HG03196 (cell line): ENCODE data around the gene POU4F3.

Source experiments
- ATAC-seq: cut with Tn5 transposase; IDR thresholded peaks from one replicate; pipeline ENCODE4 v1.9.1; 2021; ENCODE audit not compliant: unreplicated experiment

POU4F3 gene

GRCh38 chr5:146339715-146340259 lies 1.1 kb downstream of the POU4F3 start:
- ATAC-seq, result no peak

GRCh38 chr5:146340260-146341081 lies 1.8 kb downstream of the POU4F3 start:
- ATAC-seq, result no peak

- no peak for ATAC-seq
These were observed 3.2 kb downstream of the POU4F3 start for GRCh38 chr5:146341854-146342253.

- ATAC-seq, result no peak
These were observed 3.9 kb downstream of the POU4F3 start for GRCh38 chr5:146342519-146342881.

GRCh38 chr5:146342882-146343865 lies 4.5 kb downstream of the POU4F3 start:
- no peak for ATAC-seq

GRCh38 chr5:146344155-146345118 lies 5.8 kb downstream of the POU4F3 start:
- no peak for ATAC-seq

GRCh38 chr5:146345240-146345577 lies 6.6 kb downstream of the POU4F3 start:
- ATAC-seq, result no peak

- ATAC-seq, result no peak
These were observed 7.1 kb downstream of the POU4F3 start for GRCh38 chr5:146345578-146346366.

GRCh38 chr5:146357126-146357525 lies 18.5 kb downstream of the POU4F3 start:
- no peak for ATAC-seq

GRCh38 chr5:146359836-146360235 lies 21.2 kb downstream of the POU4F3 start:
- ATAC-seq, result no peak

GRCh38 chr5:146363161-146363874 lies 24.7 kb downstream of the POU4F3 start:
- ATAC-seq, result no peak

- no peak for ATAC-seq
These were observed 27.0 kb downstream of the POU4F3 start for GRCh38 chr5:146365618-146366017.

- ATAC-seq, result no peak
These were observed 28.3 kb downstream of the POU4F3 start for GRCh38 chr5:146366904-146367303.

- no peak for ATAC-seq
These were observed 29.5 kb downstream of the POU4F3 start for GRCh38 chr5:146368137-146368536.

- no peak for ATAC-seq
These were observed 31.1 kb downstream of the POU4F3 start for GRCh38 chr5:146369691-146370090.

- no peak for ATAC-seq
These were observed 38.2 kb downstream of the POU4F3 start for GRCh38 chr5:146376821-146377220.

- no peak for ATAC-seq
These were observed 40.3 kb downstream of the POU4F3 start for GRCh38 chr5:146378986-146379385.

GRCh38 chr5:146380714-146381113 lies 42.1 kb downstream of the POU4F3 start:
- ATAC-seq, result no peak

- ATAC-seq, result no peak
These were observed 49.7 kb downstream of the POU4F3 start for GRCh38 chr5:146388386-146388785.
